ENCODE measurements around the gene CPXM2. TPM values are rescaled to one million over a fixed set of nuclear protein-coding genes. Genes with fewer than 3 reads are reported as not detected.

CPXM2 gene
- total and polyA plus RNA-seq, 2 donors (not counting 1 experiment from before 2014, with no cell fraction given), result not detected

- no peaks in the 10 kb centered on the region for H3K36me3 ChIP-seq (replicated peaks in 1 of 2; ENCODE audit: control extremely low read depth in 1 of 2, control insufficient read depth in 1 of 2, extremely low read depth in 1 of 2, insufficient read depth in 2 of 2, low read length in 1 of 2)
- ATAC-seq (ENCODE audit: low read depth) (no peak), DNase-seq (no peak)
- intact Hi-C loops (cut with micrococcal nuclease), result no loop called here
- no peaks in the 10 kb centered on the region for H3K9me3 Mint-ChIP-seq (ENCODE audit: insufficient read depth)
- H3K4me3 ChIP-seq (ENCODE audit: control extremely low read depth in 1 of 5, extremely low read depth in 1 of 5, insufficient read depth in 1 of 5, low read depth in 2 of 5, low read length in 4 of 5), result no peak overlapping the region
- H3K4me1 Mint-ChIP-seq, result no peaks in the 10 kb centered on the region
- no peaks in the 10 kb centered on the region for H3K27me3 ChIP-seq (replicated peaks in 1 of 4; ENCODE audit: control extremely low read depth in 1 of 4, control insufficient read depth in 3 of 4, insufficient read depth in 4 of 4, low read length in 3 of 4)
- H4K20me1 ChIP-seq (ENCODE audit: control insufficient read depth, insufficient read depth, low read length, poor library complexity, severe bottlenecking), result no peaks in the 10 kb centered on the region
- H2AFZ ChIP-seq (ENCODE audit: insufficient read depth, low read depth, low read length, poor library complexity, severe bottlenecking), result no peak overlapping the region
- CTCF ChIA-PET, result no interaction called here
- 89% methylated on average over 5 of the region's 8 CpGs for WGBS (ENCODE audit: insufficient coverage)
- peaks cover 17% of the 10 kb centered on the region for H3K27me3 Mint-ChIP-seq
- TF ChIP-seq EZH2 (IDR thresholded peaks at IDR 0.05; ENCODE audit: borderline replicate concordance, insufficient read depth, low read depth, low read length, poor library complexity, severe bottlenecking), result no peak
- TF ChIP-seq CTCF (IDR thresholded peaks at IDR 0.05), result no peak
- POLR2A ChIA-PET, result no interaction called here
- H3K27ac Mint-ChIP-seq, result no peak overlapping the region
- no peak overlapping the region for H3K9ac ChIP-seq (ENCODE audit: low read length)
- no peaks in the 10 kb centered on the region for H3K79me2 ChIP-seq (ENCODE audit: control insufficient read depth, insufficient read depth, low read length)
- no peak overlapping the region for H3K27ac ChIP-seq (ENCODE audit: low read length in 2 of 2)
- no peak overlapping the region for H3K4me2 ChIP-seq (replicated peaks; ENCODE audit: low read depth, low read length, poor library complexity, severe bottlenecking)
- H3K9me3 ChIP-seq (ENCODE audit: control extremely low read depth in 1 of 3, control insufficient read depth in 2 of 3, insufficient read depth in 1 of 3, low read length in 2 of 3), result no peaks in the 10 kb centered on the region
- H3K4me1 ChIP-seq (ENCODE audit: control insufficient read depth in 2 of 2, insufficient read depth in 2 of 2, low read length in 2 of 2), result no peaks in the 10 kb centered on the region
- H3K4me3 Mint-ChIP-seq, result no peak overlapping the region
Observed at GRCh38 chr10:123704076-123704475, 187.5 kb downstream of the CPXM2 start.

- Histone ChIP-seq H3K79me2 (ENCODE audit: control insufficient read depth, insufficient read depth, low read length) (no peaks in the 10 kb centered on the region), H3K4me3 (ENCODE audit: control extremely low read depth in 1 of 5, extremely low read depth in 1 of 5, insufficient read depth in 1 of 5, low read depth in 2 of 5, low read length in 4 of 5) (no peak overlapping the region), H3K27ac (ENCODE audit: low read length in 2 of 2) (no peak overlapping the region), H3K4me1 (ENCODE audit: control insufficient read depth in 2 of 2, insufficient read depth in 2 of 2, low read length in 2 of 2) (no peaks in the 10 kb centered on the region), H3K36me3 (replicated peaks in 1 of 2; ENCODE audit: control extremely low read depth in 1 of 2, control insufficient read depth in 1 of 2, extremely low read depth in 1 of 2, insufficient read depth in 2 of 2, low read length in 1 of 2) (no peaks in the 10 kb centered on the region), H3K9me3 (ENCODE audit: control extremely low read depth in 1 of 3, control insufficient read depth in 2 of 3, insufficient read depth in 1 of 3, low read length in 2 of 3) (no peaks in the 10 kb centered on the region), H2AFZ (ENCODE audit: insufficient read depth, low read depth, low read length, poor library complexity, severe bottlenecking) (no peak overlapping the region), H4K20me1 (ENCODE audit: control insufficient read depth, insufficient read depth, low read length, poor library complexity, severe bottlenecking) (no peaks in the 10 kb centered on the region), H3K9ac (ENCODE audit: low read length) (no peak overlapping the region), H3K4me2 (replicated peaks; ENCODE audit: low read depth, low read length, poor library complexity, severe bottlenecking) (no peak overlapping the region), H3K27me3 (replicated peaks in 1 of 4; ENCODE audit: control extremely low read depth in 1 of 4, control insufficient read depth in 3 of 4, insufficient read depth in 4 of 4, low read length in 3 of 4) (no peaks in the 10 kb centered on the region)
- no peak for ATAC-seq (ENCODE audit: low read depth)
- Mint-ChIP-seq H3K27ac (no peak overlapping the region), H3K27me3 (peaks cover 12% of the 10 kb centered on the region), H3K4me3 (no peak overlapping the region), H3K4me1 (no peaks in the 10 kb centered on the region), H3K9me3 (ENCODE audit: insufficient read depth) (no peaks in the 10 kb centered on the region)
- intact Hi-C loops (cut with micrococcal nuclease), result no loop called here
- POLR2A ChIA-PET, result no interaction called here
- no peak for DNase-seq
- CTCF ChIA-PET, result no interaction called here
- TF ChIP-seq CTCF (IDR thresholded peaks at IDR 0.05) (no peak), EZH2 (IDR thresholded peaks at IDR 0.05; ENCODE audit: borderline replicate concordance, insufficient read depth, low read depth, low read length, poor library complexity, severe bottlenecking) (no peak)
- WGBS (ENCODE audit: insufficient coverage), result 91% methylated on average over 5 of the region's 6 CpGs
Observed at GRCh38 chr10:123703195-123703790, 188.3 kb downstream of the CPXM2 start.

Other genes with a start within 250 kb of the CPXM2 start
- gene GPR26, start 225.5 kb downstream of the CPXM2 start, total RNA-seq, result not detected in 2 replicates
- gene GPR26, start 225.5 kb downstream of the CPXM2 start, polyA plus RNA-seq, result not detected in 2 replicates
- gene CHST15, start 201.8 kb upstream of the CPXM2 start, total RNA-seq, result 72.0 and 75.4 TPM in 2 replicates
- gene CHST15, start 201.8 kb upstream of the CPXM2 start, polyA plus RNA-seq, result 14.5 and 17.9 TPM in 2 replicates